Esophagus squamous epithelium (tissue), 4 donors: ENCODE results near the gene SS18L1.

Experiments used
- CTCF ChIP-seq, 6 experiments: fragments of 450-650 bp in 4 of 6; fragments of 200-600 bp in 2 of 6; sonication (generic) in 2 of 6; IDR thresholded peaks; one replicate each; pipeline ENCODE4 v1.5.1; 2016 to 2019; ENCODE audit warnings: antibody characterized with exemption in 6 of 6, mild to moderate bottlenecking in 4 of 6, moderate library complexity in 4 of 6
- POLR2A ChIP-seq, 4 donors: fragments of 450-650 bp; IDR thresholded peaks; one replicate each; pipeline ENCODE4 v1.6.1; 2017; ENCODE audit warnings: antibody characterized with exemption in 4 of 4, mild to moderate bottlenecking in 4 of 4, moderate library complexity in 3 of 4

GRCh38 chr20:62147528-62147927, 4.0 kb downstream of the SS18L1 start:
- TF ChIP-seq CTCF (IDR thresholded peaks at IDR 0.05) (no peak), POLR2A (IDR thresholded peaks at IDR 0.05) (no peak)
